ENCODE data around the gene NVL.
A peak's percentile ranks its signal among the peaks of the same experiment; 100 is the strongest.
"Not testable (repeated sequence)": the region's sequence is repeated elsewhere in the genome, so short reads cannot be mapped to it uniquely, and the experiment has no call there.

NVL gene

GRCh38 chr1:224312025-224312424, 17.9 kb downstream of the NVL start:
- H3K9me3 Mint-ChIP-seq = no peaks in the 10 kb centered on the region
- H3K27me3 Mint-ChIP-seq = no peaks in the 10 kb centered on the region
- H3K4me1 Mint-ChIP-seq (ENCODE audit: low read depth) = no peaks in the 10 kb centered on the region
- no peak overlapping the region for H3K27ac Mint-ChIP-seq
- H3K36me3 Mint-ChIP-seq (ENCODE audit: low read depth) = peaks cover 67% of the 10 kb centered on the region
- no peak overlapping the region for H3K4me3 Mint-ChIP-seq

- H3K36me3 Mint-ChIP-seq (ENCODE audit: low read depth) = peaks cover 65% of the 10 kb centered on the region
- not testable (repeated sequence) for H3K27ac Mint-ChIP-seq; H3K4me3 Mint-ChIP-seq; H3K9me3 Mint-ChIP-seq; H3K4me1 Mint-ChIP-seq (ENCODE audit: low read depth); H3K27me3 Mint-ChIP-seq
Measured at GRCh38 chr1:224311503-224311902, 18.5 kb downstream of the NVL start.

- Mint-ChIP-seq H3K27ac (no peak overlapping the region), H3K36me3 (ENCODE audit: low read depth) (peaks cover 62% of the 10 kb centered on the region), H3K9me3 (no peaks in the 10 kb centered on the region), H3K27me3 (no peaks in the 10 kb centered on the region), H3K4me3 (no peak overlapping the region), H3K4me1 (ENCODE audit: low read depth) (no peaks in the 10 kb centered on the region)
Measured at GRCh38 chr1:224308064-224308463, 21.9 kb downstream of the NVL start.

DNA sequence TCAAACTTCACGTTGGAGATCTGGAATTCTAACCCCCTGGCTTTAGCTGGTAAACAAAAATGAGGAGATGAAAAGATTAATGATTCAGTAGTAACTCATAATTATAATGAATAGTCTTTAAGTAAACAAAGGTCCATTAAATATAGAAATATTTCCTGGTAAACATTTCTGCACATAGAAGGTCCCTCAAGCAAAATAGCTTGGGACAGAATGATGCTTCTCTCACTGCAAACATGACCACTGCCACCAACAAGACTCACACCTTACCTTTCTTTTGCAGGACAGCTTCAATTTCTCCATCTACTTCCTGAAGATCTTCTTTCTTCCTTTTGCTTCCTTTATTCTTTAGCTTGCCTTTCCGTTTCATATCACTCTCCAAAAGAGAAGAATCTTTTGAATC, 25.2 kb downstream of the NVL start:
- Mint-ChIP-seq H3K27me3 (no peaks in the 10 kb centered on the region), H3K4me3 (no peak overlapping the region), H3K4me1 (ENCODE audit: low read depth) (no peaks in the 10 kb centered on the region), H3K27ac (no peak overlapping the region), H3K9me3 (no peaks in the 10 kb centered on the region), H3K36me3 (ENCODE audit: low read depth) (peaks cover 58% of the 10 kb centered on the region)

DNA sequence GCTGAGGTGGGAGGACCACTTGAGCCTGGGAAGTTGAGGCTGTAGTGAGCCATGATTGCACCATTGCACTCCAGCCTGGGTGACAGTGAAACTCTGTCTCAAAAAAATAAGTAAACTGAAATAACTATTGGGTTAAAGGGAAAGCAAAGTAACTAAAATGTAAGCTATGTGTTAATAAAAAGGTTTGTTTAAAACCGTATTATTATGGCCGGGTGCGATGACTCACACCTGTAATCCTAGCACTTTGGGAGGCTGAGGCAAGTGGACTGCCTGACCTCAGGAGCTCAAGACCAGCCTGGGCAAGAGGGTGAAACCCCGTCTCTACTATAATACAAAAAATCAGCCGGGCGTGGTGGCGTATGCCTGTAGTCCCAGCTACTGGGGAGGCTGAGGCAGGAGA, 27.0 kb downstream of the NVL start:
- Mint-ChIP-seq H3K4me1 (ENCODE audit: low read depth) (no peaks in the 10 kb centered on the region), H3K36me3 (ENCODE audit: low read depth) (peaks cover 68% of the 10 kb centered on the region), H3K9me3 (no peaks in the 10 kb centered on the region), H3K27ac (no peak overlapping the region), H3K4me3 (no peak overlapping the region), H3K27me3 (no peaks in the 10 kb centered on the region)

DNA sequence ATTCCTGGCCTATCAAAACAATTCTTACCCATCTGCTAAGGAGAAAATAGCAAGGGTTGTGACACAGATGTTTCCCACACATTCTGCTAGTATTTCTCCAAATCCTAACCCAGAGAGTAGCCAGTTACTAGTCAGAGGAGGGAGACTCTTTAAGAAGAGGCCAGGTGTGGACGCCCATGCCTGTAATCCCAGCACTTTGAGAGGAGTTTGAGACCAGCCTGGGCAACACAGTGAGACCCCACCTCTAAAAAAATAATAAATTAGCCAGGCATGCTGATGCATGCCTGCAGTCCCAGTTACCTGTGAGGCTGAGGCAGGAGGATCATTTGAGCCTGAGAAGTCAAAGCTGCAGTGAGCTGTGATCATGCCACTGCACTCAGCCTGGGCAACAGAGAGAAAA, 28.6 kb downstream of the NVL start:
- no peaks in the 10 kb centered on the region for H3K9me3 Mint-ChIP-seq
- H3K4me3 Mint-ChIP-seq = no peak overlapping the region
- H3K27ac Mint-ChIP-seq = no peak overlapping the region
- no peaks in the 10 kb centered on the region for H3K4me1 Mint-ChIP-seq (ENCODE audit: low read depth)
- H3K27me3 Mint-ChIP-seq = no peaks in the 10 kb centered on the region
- H3K36me3 Mint-ChIP-seq (ENCODE audit: low read depth) = peaks cover 64% of the 10 kb centered on the region

GRCh38 chr1:224300346-224300745, 29.6 kb downstream of the NVL start:
- Mint-ChIP-seq H3K36me3 (ENCODE audit: low read depth) (peaks cover 61% of the 10 kb centered on the region), H3K4me3 (no peak overlapping the region)

GRCh38 chr1:224298346-224299330, 31.3 kb downstream of the NVL start:
- Mint-ChIP-seq H3K9me3 (no peaks in the 10 kb centered on the region), H3K27ac (no peak overlapping the region), H3K4me3 (no peak overlapping the region), H3K27me3 (no peaks in the 10 kb centered on the region), H3K36me3 (ENCODE audit: low read depth) (peaks cover 60% of the 10 kb centered on the region), H3K4me1 (ENCODE audit: low read depth) (no peaks in the 10 kb centered on the region)

More at GRCh38 chr1:224300346-224300745, 29.6 kb downstream of the NVL start:
- Mint-ChIP-seq H3K4me1 (ENCODE audit: low read depth) (no peaks in the 10 kb centered on the region), H3K9me3 (no peaks in the 10 kb centered on the region), H3K27ac (no peak overlapping the region), H3K27me3 (no peaks in the 10 kb centered on the region)

- no peak overlapping the region for H3K27ac Mint-ChIP-seq
- H3K4me3 Mint-ChIP-seq = no peak overlapping the region
- no peaks in the 10 kb centered on the region for H3K27me3 Mint-ChIP-seq
- H3K36me3 Mint-ChIP-seq (ENCODE audit: low read depth) = peaks cover 62% of the 10 kb centered on the region
- H3K4me1 Mint-ChIP-seq (ENCODE audit: low read depth) = no peaks in the 10 kb centered on the region
- H3K9me3 Mint-ChIP-seq = no peaks in the 10 kb centered on the region
Measured at GRCh38 chr1:224294775-224295174, 35.2 kb downstream of the NVL start.

DNA sequence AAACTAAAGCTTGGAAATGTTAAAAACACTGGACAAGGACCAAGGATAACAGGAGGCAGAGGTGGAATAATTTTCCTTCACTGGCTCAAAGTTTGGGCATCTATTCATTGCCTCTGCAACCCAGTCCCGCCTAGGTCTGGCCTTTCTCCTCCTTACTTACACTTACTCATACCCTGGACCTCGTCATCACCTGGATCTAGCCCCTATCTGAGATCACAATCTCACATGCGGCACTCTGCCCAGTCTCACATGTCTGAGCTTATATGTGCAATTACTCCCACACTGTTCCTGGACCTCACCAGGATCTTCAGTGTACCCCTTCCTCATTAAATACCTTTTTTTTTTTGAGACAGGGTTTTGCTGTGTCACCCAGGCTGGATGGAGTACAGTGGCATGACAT, 37.6 kb downstream of the NVL start:
- no peaks in the 10 kb centered on the region for H3K9me3 Mint-ChIP-seq
- H3K4me1 Mint-ChIP-seq (ENCODE audit: low read depth) = no peaks in the 10 kb centered on the region
- H3K27ac Mint-ChIP-seq = no peak overlapping the region
- no peaks in the 10 kb centered on the region for H3K27me3 Mint-ChIP-seq
- no peak overlapping the region for H3K4me3 Mint-ChIP-seq
- peaks cover 56% of the 10 kb centered on the region for H3K36me3 Mint-ChIP-seq (ENCODE audit: low read depth)

DNA sequence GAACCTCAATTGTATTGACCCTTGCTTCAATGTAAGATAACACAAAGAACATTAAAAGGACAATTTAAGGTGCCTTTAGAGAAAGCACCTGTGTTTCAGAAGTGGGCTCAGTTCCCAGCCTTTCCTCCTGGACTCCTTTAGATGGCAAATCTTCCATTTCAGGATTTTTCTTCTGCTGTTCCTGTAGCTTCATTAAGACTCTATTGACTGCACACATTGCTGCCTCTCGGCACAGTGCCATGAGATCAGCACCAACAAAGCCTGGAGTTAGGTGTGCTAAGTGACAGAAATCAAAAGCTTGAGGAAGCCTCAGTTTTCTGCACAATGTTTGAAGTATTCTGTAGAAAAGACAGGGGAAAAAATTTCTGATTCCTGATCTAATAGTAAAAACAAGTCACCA, 40.6 kb downstream of the NVL start:
- H3K27ac Mint-ChIP-seq = no peak overlapping the region
- no peaks in the 10 kb centered on the region for H3K4me1 Mint-ChIP-seq (ENCODE audit: low read depth)
- no peak overlapping the region for H3K4me3 Mint-ChIP-seq
- no peaks in the 10 kb centered on the region for H3K9me3 Mint-ChIP-seq
- peaks cover 58% of the 10 kb centered on the region for H3K36me3 Mint-ChIP-seq (ENCODE audit: low read depth)
- H3K27me3 Mint-ChIP-seq = no peaks in the 10 kb centered on the region

GRCh38 chr1:224287714-224288113, 42.3 kb downstream of the NVL start:
- Mint-ChIP-seq H3K36me3 (ENCODE audit: low read depth) (peaks cover 49% of the 10 kb centered on the region), H3K27me3 (no peaks in the 10 kb centered on the region), H3K4me3 (no peak overlapping the region), H3K9me3 (no peaks in the 10 kb centered on the region), H3K27ac (no peak overlapping the region), H3K4me1 (ENCODE audit: low read depth) (no peaks in the 10 kb centered on the region)

DNA sequence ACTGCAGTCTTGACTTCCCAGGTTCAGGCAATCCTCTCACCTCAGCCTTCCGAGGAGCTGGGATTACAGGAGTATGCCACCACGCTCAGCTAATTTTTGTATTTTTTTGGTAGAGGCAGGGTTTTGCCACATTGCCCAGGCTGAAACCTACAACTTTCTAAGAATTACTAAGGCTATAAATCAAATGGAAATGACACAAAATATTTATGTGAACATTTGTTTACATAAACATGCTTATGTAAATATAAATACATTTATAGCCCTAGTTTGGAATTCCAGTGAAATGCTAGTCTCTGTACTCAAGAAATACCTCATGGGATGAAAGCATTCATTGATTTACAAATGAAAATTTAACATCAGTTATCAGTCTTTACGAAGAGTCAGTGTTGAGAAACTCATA, 47.8 kb downstream of the NVL start:
- Mint-ChIP-seq H3K27ac (no peak overlapping the region), H3K4me1 (ENCODE audit: low read depth) (no peaks in the 10 kb centered on the region), H3K36me3 (ENCODE audit: low read depth) (peaks cover 47% of the 10 kb centered on the region), H3K4me3 (no peak overlapping the region), H3K9me3 (no peaks in the 10 kb centered on the region), H3K27me3 (no peaks in the 10 kb centered on the region)

DNA sequence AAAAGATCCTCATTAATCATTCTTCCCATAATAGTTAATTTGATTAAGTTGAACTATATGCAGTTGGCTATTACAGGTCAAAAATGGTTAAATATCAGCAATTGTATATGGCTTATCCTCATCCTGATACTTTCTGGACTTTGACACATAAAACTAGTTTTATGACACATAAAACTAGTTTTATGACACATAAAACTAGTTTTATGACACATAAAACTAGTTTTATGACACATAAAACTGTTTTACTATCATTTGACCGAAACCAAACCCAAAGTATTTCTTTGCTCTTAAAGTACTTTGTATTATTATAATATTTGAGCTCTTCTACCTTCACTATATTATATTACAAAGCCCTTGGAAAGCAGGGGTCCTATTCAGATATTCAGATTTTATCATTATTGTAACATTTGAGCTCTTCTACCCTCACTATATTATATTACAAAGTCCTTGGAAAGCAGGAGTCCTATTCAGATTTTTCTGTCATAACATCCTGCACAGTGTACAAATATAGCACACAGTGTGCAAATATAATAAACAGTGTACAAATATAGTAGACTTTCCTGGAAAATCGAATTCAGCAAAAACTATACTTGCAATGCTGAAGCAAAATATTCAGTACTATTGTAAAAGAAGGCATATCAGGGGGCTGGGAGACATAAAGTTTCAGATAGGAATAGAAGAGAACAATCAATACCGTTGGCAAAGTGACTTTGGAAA, 53.0 kb downstream of the NVL start:
- Mint-ChIP-seq H3K4me3 (no peak overlapping the region), H3K27ac (peak overlapping the region; percentile 6), H3K9me3 (no peaks in the 10 kb centered on the region), H3K4me1 (ENCODE audit: low read depth) (no peaks in the 10 kb centered on the region), H3K27me3 (no peaks in the 10 kb centered on the region), H3K36me3 (ENCODE audit: low read depth) (peaks cover 38% of the 10 kb centered on the region)

- Mint-ChIP-seq H3K27me3 (no peaks in the 10 kb centered on the region), H3K27ac (peak overlapping the region; percentile 16), H3K36me3 (ENCODE audit: low read depth) (peaks cover 34% of the 10 kb centered on the region), H3K4me1 (ENCODE audit: low read depth) (no peaks in the 10 kb centered on the region), H3K9me3 (no peaks in the 10 kb centered on the region), H3K4me3 (no peak overlapping the region)
Measured at GRCh38 chr1:224274970-224275626, 54.9 kb downstream of the NVL start.

All from stimulated activated naive CD8-positive, alpha-beta T cell treated with anti-CD3 and anti-CD28 coated beads, Interleukin-15, Interleukin-2, amounts not matched to agents 100 ng/mL and 50 ng/mL, for 24 hours (primary cell).